Vagina (tissue), 2 donors: ENCODE data around the gene YBX2. TPM values are rescaled to one million over a fixed set of nuclear protein-coding genes. Genes with fewer than 3 reads are reported as not detected.

Experiments used
- DNase-seq, 2 donors: peaks; one replicate each; pipeline ENCODE4 v3.0.0-alpha.2; 2017; ENCODE audit errors: extremely low spot score in 2 of 2
- H3K27ac ChIP-seq: fragments of 200-600 bp; sonication (generic); one replicate; pipeline ENCODE4 v1.5.1; 2019
- H3K27me3 ChIP-seq: fragments of 200-600 bp; sonication (generic); one replicate; pipeline ENCODE4 v1.5.1; 2019
- H3K36me3 ChIP-seq, 2 donors: fragments of 200-600 bp; sonication (generic); one replicate each; pipeline ENCODE4 v1.5.1; 2017 to 2019
- H3K4me1 ChIP-seq: fragments of 200-600 bp; sonication (generic); one replicate; pipeline ENCODE4 v1.5.1; 2019
- H3K4me3 ChIP-seq, 2 donors: fragments of 200-600 bp; sonication (generic); 1 replicate in 1 of 2; 2 replicates in 1 of 2; pipeline ENCODE4 v1.5.1; 2016 to 2019
- H3K9me3 ChIP-seq: fragments of 200-600 bp; sonication (generic); one replicate; pipeline ENCODE4 v1.5.1; 2019
- POLR2A ChIP-seq, 2 donors: fragments of 450-650 bp; IDR thresholded peaks; one replicate each; pipeline ENCODE4 v1.6.1; 2017; ENCODE audit warnings: antibody characterized with exemption in 2 of 2, mild to moderate bottlenecking in 2 of 2, moderate library complexity in 2 of 2
- POLR2AphosphoS5 ChIP-seq, 2 donors: sonication (generic); formaldehyde crosslinking; IDR thresholded peaks; one replicate each; pipeline ENCODE4 v1.9.0; 2017; ENCODE audit warnings: antibody characterized with exemption in 2 of 2, mild to moderate bottlenecking in 2 of 2, low read depth in 1 of 2; ENCODE audit not compliant: insufficient read depth in 1 of 2
- intact Hi-C: fragments of 100-400 bp; cut with DNase I; formaldehyde crosslinking; loops from one replicate; pipeline ENCODE4 v1.15.1; 2023
- total RNA-seq: library from RNA; depleted of rRNA; stranded (reverse); fragments of >200 nt; gene quantifications from one replicate; pipeline ENCODE4 v1.2.3, GENCODE V29; 2016
- TF ChIP-seq, protein P1 (sequence below), 3 experiments: fragments of 450-650 bp in 2 of 3; fragments of 200-600 bp in 1 of 3; sonication (generic) in 1 of 3; IDR thresholded peaks; one replicate each; pipeline ENCODE4 v1.5.1; 2017 to 2019; ENCODE audit warnings: antibody characterized with exemption in 3 of 3, mild to moderate bottlenecking in 2 of 3, moderate library complexity in 2 of 3

The YBX2 gene
- total RNA-seq, 1 donor from 2014 or later, result 0.25 TPM

DNA sequence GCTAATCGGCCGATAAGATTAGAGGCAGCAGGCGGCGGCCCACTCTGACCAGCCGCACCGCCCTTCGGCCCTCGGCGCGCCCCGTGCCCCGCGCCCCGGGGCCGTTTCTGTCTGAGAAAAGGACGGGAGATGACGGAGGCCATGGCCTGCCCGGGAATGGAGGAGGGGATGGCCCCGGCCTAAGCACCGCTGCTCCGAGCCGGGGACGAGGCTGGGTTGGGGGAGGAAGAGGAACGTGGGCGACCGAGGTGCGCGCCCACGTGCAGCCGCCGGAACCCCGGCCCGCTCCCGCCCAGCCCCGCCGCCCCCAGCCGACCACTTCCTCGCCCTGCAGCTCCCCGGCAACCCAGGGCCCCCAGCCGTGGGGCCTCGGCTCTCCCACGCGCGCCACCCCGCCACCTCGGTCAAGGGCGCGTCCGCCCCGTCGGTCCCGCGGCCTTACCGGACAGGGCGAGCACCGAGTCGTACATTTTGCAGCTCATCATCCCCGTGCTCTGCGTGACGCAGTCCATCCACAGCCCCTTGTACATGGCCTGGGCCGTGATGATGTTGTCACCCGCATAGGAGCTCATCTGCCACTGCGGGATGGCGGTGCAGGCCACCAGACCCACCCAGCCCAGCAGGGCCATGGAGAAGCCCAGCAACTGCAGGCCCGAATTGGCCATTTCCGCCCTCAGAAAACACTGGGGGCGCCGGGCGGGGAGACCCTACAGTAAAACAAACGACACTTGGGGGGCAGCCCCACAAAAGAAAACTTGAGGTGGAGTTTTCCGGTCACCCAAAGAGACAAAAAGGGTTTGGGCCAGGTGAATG, 32.9 kb downstream of the YBX2 start:
- Histone ChIP-seq H3K9me3 (no peaks in the 10 kb centered on the region), H3K27ac (peak overlapping the region; percentile 47), H3K4me1 (peaks cover 36% of the 10 kb centered on the region), H3K36me3 (no peaks in the 10 kb centered on the region), H3K27me3 (peaks cover 11% of the 10 kb centered on the region), H3K4me3 (peak overlapping the region; percentile 44 to 58)
- intact Hi-C loops, result loop anchor here (5.0 kb wide), 1 partner anchor 526 kb away; no protein-coding TSS in a partner anchor
- TF ChIP-seq, protein P1, sequence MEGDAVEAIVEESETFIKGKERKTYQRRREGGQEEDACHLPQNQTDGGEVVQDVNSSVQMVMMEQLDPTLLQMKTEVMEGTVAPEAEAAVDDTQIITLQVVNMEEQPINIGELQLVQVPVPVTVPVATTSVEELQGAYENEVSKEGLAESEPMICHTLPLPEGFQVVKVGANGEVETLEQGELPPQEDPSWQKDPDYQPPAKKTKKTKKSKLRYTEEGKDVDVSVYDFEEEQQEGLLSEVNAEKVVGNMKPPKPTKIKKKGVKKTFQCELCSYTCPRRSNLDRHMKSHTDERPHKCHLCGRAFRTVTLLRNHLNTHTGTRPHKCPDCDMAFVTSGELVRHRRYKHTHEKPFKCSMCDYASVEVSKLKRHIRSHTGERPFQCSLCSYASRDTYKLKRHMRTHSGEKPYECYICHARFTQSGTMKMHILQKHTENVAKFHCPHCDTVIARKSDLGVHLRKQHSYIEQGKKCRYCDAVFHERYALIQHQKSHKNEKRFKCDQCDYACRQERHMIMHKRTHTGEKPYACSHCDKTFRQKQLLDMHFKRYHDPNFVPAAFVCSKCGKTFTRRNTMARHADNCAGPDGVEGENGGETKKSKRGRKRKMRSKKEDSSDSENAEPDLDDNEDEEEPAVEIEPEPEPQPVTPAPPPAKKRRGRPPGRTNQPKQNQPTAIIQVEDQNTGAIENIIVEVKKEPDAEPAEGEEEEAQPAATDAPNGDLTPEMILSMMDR (IDR thresholded peaks at IDR 0.05), result no peak
- TF ChIP-seq POLR2A (IDR thresholded peaks at IDR 0.05), result no peak
- no peak for TF ChIP-seq POLR2AphosphoS5 (IDR thresholded peaks at IDR 0.05; ENCODE audit: insufficient read depth in 1 of 2, low read depth in 1 of 2)
- DNase-seq, result no peak

DNA sequence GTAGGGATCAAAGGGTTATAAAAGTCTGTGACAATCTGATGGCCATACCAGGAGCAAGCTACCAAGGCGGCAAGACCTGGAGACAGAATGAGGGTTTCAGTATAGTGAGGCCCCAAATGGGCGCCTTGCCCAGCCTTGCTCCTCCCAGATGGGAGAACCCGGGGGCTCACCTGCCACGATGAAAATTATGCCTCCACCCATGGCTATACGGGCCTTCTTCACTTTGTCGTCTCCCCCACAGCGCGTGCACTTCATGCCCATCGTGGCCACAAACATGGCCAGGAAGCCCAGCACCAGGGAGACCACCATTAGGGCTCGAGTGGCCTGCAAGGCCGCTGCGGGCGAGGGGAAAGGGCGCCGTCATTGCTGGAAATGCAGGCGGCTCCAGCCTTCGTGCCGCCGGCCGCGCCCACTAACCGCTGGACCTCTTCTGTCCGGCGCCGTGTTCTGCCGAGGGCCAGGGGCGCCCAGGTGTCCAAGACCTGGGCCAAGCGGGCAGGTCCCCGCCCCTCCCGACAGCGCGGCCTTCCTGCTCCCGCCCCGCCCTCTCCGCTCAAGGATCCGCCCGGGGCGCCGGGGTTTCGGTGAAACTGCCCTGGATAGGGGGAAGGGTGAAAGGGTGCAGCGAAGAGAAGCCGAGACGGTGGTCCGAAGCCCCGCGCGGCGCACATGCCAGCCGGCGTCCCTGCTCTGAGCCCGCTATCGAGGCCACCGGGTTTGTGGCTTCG, 33.6 kb downstream of the YBX2 start:
- TF ChIP-seq POLR2A (IDR thresholded peaks at IDR 0.05), result no peak
- TF ChIP-seq, protein P1 (IDR thresholded peaks at IDR 0.05), result no peak
- peak in 1 of 2 donors; percentile 35 for TF ChIP-seq POLR2AphosphoS5 (IDR thresholded peaks at IDR 0.05; ENCODE audit: insufficient read depth in 1 of 2, low read depth in 1 of 2)
- DNase-seq, result no peak
- Histone ChIP-seq H3K36me3 (peaks cover 0 to 6% of the 10 kb centered on the region in 2 donors), H3K27ac (peak overlapping the region; percentile 47), H3K4me3 (peak overlapping the region; percentile 44 to 58), H3K4me1 (peaks cover 36% of the 10 kb centered on the region), H3K27me3 (peaks cover 11% of the 10 kb centered on the region), H3K9me3 (no peaks in the 10 kb centered on the region)
- intact Hi-C loops, result loop anchor here (5.0 kb wide), 1 partner anchor 526 kb away; no protein-coding TSS in a partner anchor

DNA sequence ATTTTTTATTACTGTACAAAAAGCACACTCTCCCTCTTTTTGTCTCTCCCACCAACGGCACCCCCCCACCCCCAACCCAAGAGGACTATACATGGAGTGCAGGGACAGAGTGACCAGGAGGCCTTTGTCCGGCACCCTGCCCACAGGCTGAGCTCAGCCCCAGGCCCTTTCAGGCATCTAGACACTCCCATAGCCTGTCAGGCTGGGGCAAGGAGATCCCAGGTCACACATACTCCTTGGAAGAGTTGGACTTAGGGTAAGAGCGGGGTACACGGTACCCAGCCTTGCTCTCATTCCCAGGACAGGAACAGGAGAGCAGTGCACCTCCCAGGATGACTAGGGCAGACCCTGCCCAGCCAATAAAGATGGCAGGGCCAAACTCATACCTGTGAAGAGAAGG, 34.3 kb downstream of the YBX2 start:
- Histone ChIP-seq H3K27ac (no peak overlapping the region), H3K9me3 (no peaks in the 10 kb centered on the region), H3K27me3 (peaks cover 11% of the 10 kb centered on the region), H3K36me3 (peaks cover 0 to 12% of the 10 kb centered on the region in 2 donors), H3K4me3 (peak overlapping the region in 1 of 2 donors; percentile 44), H3K4me1 (peaks cover 36% of the 10 kb centered on the region)
- DNase-seq, result no peak
- TF ChIP-seq POLR2A (IDR thresholded peaks at IDR 0.05), result no peak
- TF ChIP-seq POLR2AphosphoS5 (IDR thresholded peaks at IDR 0.05; ENCODE audit: insufficient read depth in 1 of 2, low read depth in 1 of 2), result no peak
- TF ChIP-seq, protein P1 (IDR thresholded peaks at IDR 0.05), result no peak
- intact Hi-C loops, result loop anchor here (5.0 kb wide), 1 partner anchor 527 kb away; no protein-coding TSS in a partner anchor

DNA sequence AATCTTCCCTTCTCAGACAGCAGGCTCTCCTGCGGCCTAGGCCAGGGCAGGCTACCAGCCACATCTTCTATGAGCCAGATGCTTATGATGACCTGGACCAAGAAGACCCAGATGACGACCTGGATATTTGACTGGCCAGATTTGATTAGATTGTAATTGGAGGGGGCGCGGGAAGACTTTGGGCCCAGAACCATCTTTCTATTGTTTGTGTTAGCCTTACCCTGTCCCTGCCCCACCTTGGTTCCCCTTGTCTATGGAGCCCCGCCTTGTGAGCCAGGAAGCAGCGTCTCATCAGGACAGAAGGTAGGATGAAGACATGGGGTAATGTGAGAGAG, 34.9 kb downstream of the YBX2 start:
- Histone ChIP-seq H3K36me3 (peaks cover 0 to 15% of the 10 kb centered on the region in 2 donors), H3K27ac (no peak overlapping the region), H3K9me3 (no peaks in the 10 kb centered on the region), H3K4me1 (peaks cover 36% of the 10 kb centered on the region), H3K4me3 (no peak overlapping the region), H3K27me3 (peaks cover 11% of the 10 kb centered on the region)
- intact Hi-C loops, result loop anchor here (10.0 kb wide), 1 partner anchor 305 kb away; the partner anchor contains the start of gene SENP3
- TF ChIP-seq, protein P1 (IDR thresholded peaks at IDR 0.05), result no peak
- no peak for TF ChIP-seq POLR2A (IDR thresholded peaks at IDR 0.05)
- DNase-seq, result no peak
